RWPE1 (cell line): Measurements from ENCODE around the gene SLC25A28.

Experiments used
- CTCF ChIA-PET: fragments of 350-600 bp; sonication (Branson Sonifier 250); formaldehyde crosslinking; extraction: SDS; loops from one replicate; lab custom pipeline; 2021; lab: Yijun Ruan, JAX
- POLR2A ChIA-PET: fragments of 400-600 bp; formaldehyde crosslinking; extraction: SDS; loops from one replicate; lab custom pipeline; 2020; ENCODE audit warnings: antibody characterized with exemption; ENCODE audit not compliant: low non-redundant PET; lab: Yijun Ruan, JAX
- DNase-seq: peaks from one replicate; pipeline ENCODE4 v3.0.0; 2012; ENCODE audit warnings: low spot score
- H3K27ac ChIP-seq: fragments of 450-650 bp; 2 replicates; pipeline ENCODE4 v1.5.1; 2017
- CTCF ChIP-seq: fragments of 450-650 bp; conservative IDR thresholded peaks from 2 replicates; pipeline ENCODE4 v1.5.1; 2017; ENCODE audit warnings: low read depth, mild to moderate bottlenecking

Gene SLC25A28

GRCh38 chr10:99595770-99596465 lies 24.3 kb downstream of the SLC25A28 start:
- ChIA-PET POLR2A (no interaction called here), CTCF (interaction anchor here (1.7 to 1.9 kb wide), 2 partner anchors 17 to 35 kb away, joined by 5 to 8 read pairs; no protein-coding TSS in a partner anchor)
- DNase-seq: no peak
- no peak for TF ChIP-seq CTCF
- no peak overlapping the region for H3K27ac ChIP-seq

GRCh38 chr10:99595236-99595635 lies 25.0 kb downstream of the SLC25A28 start:
- ChIA-PET CTCF (interaction anchor here (1.7 to 1.9 kb wide), 2 partner anchors 17 to 34 kb away, joined by 5 to 8 read pairs; no protein-coding TSS in a partner anchor), POLR2A (no interaction called here)
- DNase-seq: no peak
- no peak for TF ChIP-seq CTCF
- no peak overlapping the region for H3K27ac ChIP-seq

- TF ChIP-seq CTCF: no peak
- DNase-seq: no peak
- POLR2A ChIA-PET: no interaction called here
- no peak overlapping the region for H3K27ac ChIP-seq
- CTCF ChIA-PET: no interaction called here
These were observed 26.9 kb downstream of the SLC25A28 start for GRCh38 chr10:99593312-99593711.

- ChIA-PET CTCF (no interaction called here), POLR2A (no interaction called here)
- DNase-seq: no peak
- no peak for TF ChIP-seq CTCF
- no peak overlapping the region for H3K27ac ChIP-seq
These were observed 29.4 kb downstream of the SLC25A28 start for GRCh38 chr10:99590799-99591198.

GRCh38 chr10:99583687-99584086 lies 36.6 kb downstream of the SLC25A28 start:
- no peak for DNase-seq
- CTCF ChIA-PET: no interaction called here
- no peak overlapping the region for H3K27ac ChIP-seq
- POLR2A ChIA-PET: no interaction called here
- no peak for TF ChIP-seq CTCF

GRCh38 chr10:99582255-99582770 lies 37.9 kb downstream of the SLC25A28 start:
- no peak for DNase-seq
- POLR2A ChIA-PET: no interaction called here
- CTCF ChIA-PET: no interaction called here
- TF ChIP-seq CTCF: no peak
- H3K27ac ChIP-seq: no peak overlapping the region
